Neutrophil (primary cell): ENCODE measurements around the gene PDE4A.

Experiments used
- H3K27ac ChIP-seq: fragments of 200-600 bp; sonication (generic); 2 replicates; pipeline ENCODE4 v1.5.1; 2016; ENCODE audit warnings: mild to moderate bottlenecking, moderate library complexity
- H3K27me3 ChIP-seq: fragments of 200-600 bp; sonication (generic); 2 replicates; pipeline ENCODE4 v1.6.0; 2016; ENCODE audit warnings: mild to moderate bottlenecking
- H3K36me3 ChIP-seq: fragments of 200-600 bp; sonication (generic); 2 replicates; pipeline ENCODE4 v1.5.1; 2017
- H3K4me1 ChIP-seq, 2 experiments: fragments of 200-600 bp in 1 of 2; sonication (generic) in 1 of 2; 1 replicate in 1 of 2; 2 replicates in 1 of 2; pipeline versions ENCODE4 v1.5.1 to v1.6.1; 2013 to 2016; ENCODE audit warnings: low read depth in 1 of 2, low read length in 1 of 2, mild to moderate bottlenecking in 1 of 2, moderate library complexity in 1 of 2; ENCODE audit not compliant: control insufficient read depth in 1 of 2, insufficient read depth in 1 of 2
- H3K4me3 ChIP-seq, 2 experiments: fragments of 200-600 bp in 1 of 2; sonication (generic) in 1 of 2; 1 replicate in 1 of 2; 2 replicates in 1 of 2; pipeline ENCODE4 v1.5.1; 2013 to 2016; ENCODE audit warnings: low read depth in 1 of 2, low read length in 1 of 2, mild to moderate bottlenecking in 1 of 2, moderate library complexity in 1 of 2
- H3K9me3 ChIP-seq: fragments of 200-600 bp; sonication (generic); 2 replicates; pipeline ENCODE4 v1.5.1; 2016
- TF ChIP-seq, protein P1 (sequence below): fragments of 200-600 bp; sonication (generic); IDR thresholded peaks from 2 replicates; pipeline ENCODE4 v1.5.1; 2016; ENCODE audit warnings: antibody characterized with exemption

Gene PDE4A

DNA sequence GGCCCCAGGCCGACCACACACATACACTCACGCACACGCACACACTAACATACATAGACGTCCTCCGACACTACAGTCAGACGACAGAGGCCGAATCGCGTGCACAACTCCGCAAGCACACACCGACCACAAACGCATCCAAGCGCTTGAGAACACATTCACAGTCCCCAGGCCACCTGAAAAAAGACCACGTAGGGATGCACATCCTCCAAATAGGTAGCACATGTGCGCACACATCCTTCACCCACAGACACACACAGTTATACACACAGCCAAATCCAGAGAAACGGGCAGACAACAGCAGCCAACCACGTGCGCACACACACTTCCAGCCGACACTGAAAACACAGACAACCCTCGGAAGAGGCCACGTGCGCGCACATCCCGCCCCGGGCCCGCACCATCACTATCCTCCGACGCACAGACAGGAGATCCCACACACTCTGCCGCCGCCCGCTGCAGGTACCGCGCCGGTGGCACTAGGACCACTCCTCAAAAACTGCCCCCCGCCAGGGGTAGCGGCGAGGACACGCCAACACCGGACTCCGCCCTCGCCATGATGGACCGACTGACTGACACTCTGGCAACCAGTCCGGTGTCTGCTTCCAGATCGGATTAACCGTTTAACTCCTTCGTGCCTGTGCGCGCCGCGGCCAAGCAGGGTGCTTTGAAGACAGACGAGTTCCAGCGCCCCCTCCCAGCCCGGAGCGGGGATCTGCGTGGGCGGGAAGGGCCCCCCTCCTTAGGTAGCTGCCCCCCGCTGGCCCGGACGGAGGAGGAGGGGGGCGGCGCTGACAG, 493 bp upstream of the PDE4A start:
- Histone ChIP-seq H3K4me3 (no peak overlapping the region), H3K4me1 (peaks cover 19 to 36% of the 10 kb centered on the region in 2 experiments), H3K27me3 (peaks cover 100% of the 10 kb centered on the region), H3K36me3 (no peaks in the 10 kb centered on the region), H3K9me3 (no peaks in the 10 kb centered on the region), H3K27ac (no peak overlapping the region)
- TF ChIP-seq, protein P1, sequence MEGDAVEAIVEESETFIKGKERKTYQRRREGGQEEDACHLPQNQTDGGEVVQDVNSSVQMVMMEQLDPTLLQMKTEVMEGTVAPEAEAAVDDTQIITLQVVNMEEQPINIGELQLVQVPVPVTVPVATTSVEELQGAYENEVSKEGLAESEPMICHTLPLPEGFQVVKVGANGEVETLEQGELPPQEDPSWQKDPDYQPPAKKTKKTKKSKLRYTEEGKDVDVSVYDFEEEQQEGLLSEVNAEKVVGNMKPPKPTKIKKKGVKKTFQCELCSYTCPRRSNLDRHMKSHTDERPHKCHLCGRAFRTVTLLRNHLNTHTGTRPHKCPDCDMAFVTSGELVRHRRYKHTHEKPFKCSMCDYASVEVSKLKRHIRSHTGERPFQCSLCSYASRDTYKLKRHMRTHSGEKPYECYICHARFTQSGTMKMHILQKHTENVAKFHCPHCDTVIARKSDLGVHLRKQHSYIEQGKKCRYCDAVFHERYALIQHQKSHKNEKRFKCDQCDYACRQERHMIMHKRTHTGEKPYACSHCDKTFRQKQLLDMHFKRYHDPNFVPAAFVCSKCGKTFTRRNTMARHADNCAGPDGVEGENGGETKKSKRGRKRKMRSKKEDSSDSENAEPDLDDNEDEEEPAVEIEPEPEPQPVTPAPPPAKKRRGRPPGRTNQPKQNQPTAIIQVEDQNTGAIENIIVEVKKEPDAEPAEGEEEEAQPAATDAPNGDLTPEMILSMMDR = no peak

DNA sequence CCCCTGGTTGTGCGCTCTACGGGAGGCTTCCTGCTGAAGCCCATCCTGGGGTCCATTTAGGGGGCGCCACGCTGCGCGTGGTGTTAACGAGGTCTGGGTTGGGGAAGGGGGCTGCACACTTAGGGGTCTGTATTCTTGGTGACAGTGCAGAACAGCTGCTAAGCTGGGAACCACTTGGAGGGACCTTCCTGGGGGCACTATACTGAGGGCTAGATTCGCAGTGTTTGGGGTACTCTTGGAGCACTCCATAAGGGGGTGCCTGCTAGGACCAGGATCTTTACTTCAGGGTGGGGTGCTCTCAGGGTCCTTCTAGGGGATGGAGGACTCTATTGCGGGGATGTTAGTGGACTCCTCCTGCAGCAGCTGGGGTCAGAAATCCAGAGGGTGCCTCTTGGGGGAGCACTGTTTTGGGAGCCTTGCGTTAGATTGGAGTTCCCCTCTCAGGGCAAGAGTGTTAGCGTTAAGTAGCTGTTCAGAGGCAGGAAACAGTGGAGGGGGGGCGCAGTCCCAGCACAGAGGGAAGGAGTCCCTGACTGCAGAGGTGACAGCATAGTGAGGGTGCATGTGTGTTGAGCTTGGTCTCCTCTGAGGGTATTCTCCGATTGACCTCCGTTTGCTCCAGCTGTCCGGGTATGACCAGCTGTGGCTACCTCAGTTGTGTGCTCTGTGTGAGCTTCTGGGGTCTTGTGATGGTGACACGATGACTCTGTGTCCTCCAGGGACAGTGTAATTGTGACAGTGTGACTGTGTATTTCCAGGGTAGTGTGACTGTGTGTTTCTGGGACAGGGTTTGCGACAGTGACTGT, 1.1 kb downstream of the PDE4A start:
- no peak overlapping the region for H3K4me3 ChIP-seq
- no peak overlapping the region for H3K27ac ChIP-seq
- H3K36me3 ChIP-seq = no peaks in the 10 kb centered on the region
- TF ChIP-seq, protein P1 = no peak
- no peaks in the 10 kb centered on the region for H3K9me3 ChIP-seq
- H3K27me3 ChIP-seq = peaks cover 100% of the 10 kb centered on the region
- H3K4me1 ChIP-seq = peaks cover 25 to 38% of the 10 kb centered on the region in 2 experiments

DNA sequence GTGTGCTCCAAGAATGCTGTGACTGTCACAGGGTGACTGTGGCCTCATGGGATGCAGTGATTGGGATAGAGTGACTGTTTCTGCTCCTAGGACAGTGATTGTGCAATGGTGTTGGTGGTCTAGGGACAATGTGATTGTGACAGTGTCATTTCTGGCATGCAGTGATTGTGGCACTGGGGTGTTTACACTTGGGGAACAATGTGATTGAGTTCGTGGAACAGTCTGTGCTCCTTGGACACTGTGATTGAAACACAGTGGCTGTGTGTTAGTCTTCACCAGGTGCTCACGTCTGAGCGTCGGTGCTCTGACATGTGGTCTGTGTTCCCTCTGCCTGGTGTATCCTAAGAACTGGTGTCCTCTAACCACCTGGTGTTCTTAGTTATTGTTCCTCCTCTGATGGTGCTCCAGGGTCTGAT, 1.7 kb downstream of the PDE4A start:
- Histone ChIP-seq H3K27me3 (peaks cover 100% of the 10 kb centered on the region), H3K27ac (no peak overlapping the region), H3K4me3 (no peak overlapping the region), H3K36me3 (no peaks in the 10 kb centered on the region), H3K9me3 (no peaks in the 10 kb centered on the region), H3K4me1 (peaks cover 25 to 32% of the 10 kb centered on the region in 2 experiments)
- TF ChIP-seq, protein P1 = no peak

DNA sequence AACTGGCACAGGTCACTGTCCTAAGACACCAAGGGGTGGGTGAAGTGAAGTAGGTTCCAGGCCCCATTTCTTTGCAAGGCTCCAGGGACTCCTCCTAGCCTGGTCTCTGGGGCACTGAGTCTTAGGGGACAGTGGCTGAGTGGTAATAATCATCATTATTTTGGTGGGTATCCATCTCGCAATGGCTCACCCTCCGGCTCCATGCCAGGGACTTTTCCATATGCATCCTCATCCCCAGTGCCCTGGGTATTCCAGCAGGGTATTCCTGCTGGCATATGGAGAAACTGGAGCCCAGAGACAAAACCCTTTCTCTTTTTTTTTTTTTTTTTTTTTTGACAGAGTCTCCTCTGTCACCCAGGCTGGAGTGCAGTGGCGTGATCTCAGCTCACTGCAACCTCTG, 2.5 kb downstream of the PDE4A start:
- peaks cover 100% of the 10 kb centered on the region for H3K27me3 ChIP-seq

DNA sequence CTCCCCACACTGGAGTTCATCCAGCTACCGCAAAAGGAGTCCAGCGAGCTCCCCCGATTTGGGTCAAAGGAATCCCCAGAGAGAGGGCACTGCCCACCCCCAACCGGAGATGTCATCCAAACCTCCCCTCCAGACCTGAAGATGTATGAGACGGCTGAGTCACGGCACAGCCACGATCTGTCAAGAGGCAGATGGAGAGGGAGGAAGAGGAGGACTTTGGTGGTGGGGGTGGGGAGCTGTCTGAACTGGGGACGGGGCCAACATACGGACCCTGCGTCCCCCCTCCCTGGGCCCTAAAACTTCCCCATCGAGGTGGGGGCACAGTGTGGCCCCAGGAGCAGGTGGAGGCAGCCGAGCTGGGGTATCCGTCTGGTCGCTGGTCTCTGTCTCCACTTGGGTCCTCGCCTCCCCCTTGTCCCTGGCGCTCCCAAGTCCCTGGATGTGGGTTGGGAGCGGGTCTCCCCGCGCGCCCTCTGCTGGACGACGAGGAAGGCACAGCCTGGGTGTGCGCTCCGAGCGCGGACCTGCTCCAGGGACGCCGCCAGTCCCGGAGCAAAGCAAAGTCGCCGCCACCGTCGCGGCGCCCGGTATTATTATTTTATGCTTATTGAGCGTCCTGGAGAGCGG, 3.8 kb downstream of the PDE4A start:
- H3K9me3 ChIP-seq = no peaks in the 10 kb centered on the region
- H3K4me1 ChIP-seq = peaks cover 25 to 31% of the 10 kb centered on the region in 2 experiments
- peak overlapping the region; percentile 35 for H3K27ac ChIP-seq
- no peaks in the 10 kb centered on the region for H3K36me3 ChIP-seq
- peak overlapping the region; percentile 27 to 47 for H3K4me3 ChIP-seq
- TF ChIP-seq, protein P1 = peak; percentile 82
- peaks cover 100% of the 10 kb centered on the region for H3K27me3 ChIP-seq

More for the DNA sequence above, 2.5 kb downstream of the PDE4A start:
- no peaks in the 10 kb centered on the region for H3K9me3 ChIP-seq
- H3K36me3 ChIP-seq = no peaks in the 10 kb centered on the region
- TF ChIP-seq, protein P1 = no peak
- H3K4me1 ChIP-seq = peaks cover 25 to 32% of the 10 kb centered on the region in 2 experiments
- no peak overlapping the region for H3K27ac ChIP-seq
- no peak overlapping the region for H3K4me3 ChIP-seq
